Loucy (cell line): ENCODE results near the gene DDN.

Source experiments
- EZH2phosphoT487 ChIP-seq: fragments of 200-600 bp; IDR thresholded peaks from 2 replicates; pipeline ENCODE4 v1.6.1; 2018; ENCODE audit warnings: antibody characterized with exemption, mild to moderate bottlenecking, moderate library complexity, borderline replicate concordance
- TF ChIP-seq, protein P1 (sequence below): fragments of 200-600 bp; sonication (generic); conservative IDR thresholded peaks from 2 replicates; pipeline ENCODE4 v1.5.1; 2014; ENCODE audit warnings: mild to moderate bottlenecking, antibody characterized with exemption, low read length

DNA sequence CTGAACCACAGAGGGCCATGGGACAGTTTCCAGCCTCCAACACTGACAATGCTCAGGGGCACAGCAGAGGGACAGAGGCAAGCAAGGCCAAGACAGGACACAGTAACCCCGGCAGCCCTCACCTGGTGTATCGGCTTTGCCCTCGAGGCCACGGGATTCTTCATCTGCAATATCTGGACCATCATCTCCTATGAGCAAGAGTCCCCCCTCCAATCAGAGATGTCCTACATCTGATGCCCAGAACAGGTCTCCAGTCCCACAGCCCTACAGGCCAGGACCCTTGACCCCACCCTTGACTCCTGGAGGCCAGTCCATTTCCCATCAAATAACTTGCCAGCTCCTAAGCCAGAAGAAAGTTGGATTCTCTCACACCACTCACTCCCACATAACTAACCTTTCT, 44.1 kb upstream of the DDN start:
- TF ChIP-seq, protein P1, sequence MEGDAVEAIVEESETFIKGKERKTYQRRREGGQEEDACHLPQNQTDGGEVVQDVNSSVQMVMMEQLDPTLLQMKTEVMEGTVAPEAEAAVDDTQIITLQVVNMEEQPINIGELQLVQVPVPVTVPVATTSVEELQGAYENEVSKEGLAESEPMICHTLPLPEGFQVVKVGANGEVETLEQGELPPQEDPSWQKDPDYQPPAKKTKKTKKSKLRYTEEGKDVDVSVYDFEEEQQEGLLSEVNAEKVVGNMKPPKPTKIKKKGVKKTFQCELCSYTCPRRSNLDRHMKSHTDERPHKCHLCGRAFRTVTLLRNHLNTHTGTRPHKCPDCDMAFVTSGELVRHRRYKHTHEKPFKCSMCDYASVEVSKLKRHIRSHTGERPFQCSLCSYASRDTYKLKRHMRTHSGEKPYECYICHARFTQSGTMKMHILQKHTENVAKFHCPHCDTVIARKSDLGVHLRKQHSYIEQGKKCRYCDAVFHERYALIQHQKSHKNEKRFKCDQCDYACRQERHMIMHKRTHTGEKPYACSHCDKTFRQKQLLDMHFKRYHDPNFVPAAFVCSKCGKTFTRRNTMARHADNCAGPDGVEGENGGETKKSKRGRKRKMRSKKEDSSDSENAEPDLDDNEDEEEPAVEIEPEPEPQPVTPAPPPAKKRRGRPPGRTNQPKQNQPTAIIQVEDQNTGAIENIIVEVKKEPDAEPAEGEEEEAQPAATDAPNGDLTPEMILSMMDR: no peak
- TF ChIP-seq EZH2phosphoT487: no peak
